ENCODE results near the gene ILK. TPM values are rescaled to one million over a fixed set of nuclear protein-coding genes. Genes with fewer than 3 reads are reported as not detected.
A peak's percentile ranks its signal among the peaks of the same experiment; 100 is the strongest.

Gene ILK
- polyA plus RNA-seq = 100 to 1,000 TPM; 155 to 297 (median 193) TPM

DNA sequence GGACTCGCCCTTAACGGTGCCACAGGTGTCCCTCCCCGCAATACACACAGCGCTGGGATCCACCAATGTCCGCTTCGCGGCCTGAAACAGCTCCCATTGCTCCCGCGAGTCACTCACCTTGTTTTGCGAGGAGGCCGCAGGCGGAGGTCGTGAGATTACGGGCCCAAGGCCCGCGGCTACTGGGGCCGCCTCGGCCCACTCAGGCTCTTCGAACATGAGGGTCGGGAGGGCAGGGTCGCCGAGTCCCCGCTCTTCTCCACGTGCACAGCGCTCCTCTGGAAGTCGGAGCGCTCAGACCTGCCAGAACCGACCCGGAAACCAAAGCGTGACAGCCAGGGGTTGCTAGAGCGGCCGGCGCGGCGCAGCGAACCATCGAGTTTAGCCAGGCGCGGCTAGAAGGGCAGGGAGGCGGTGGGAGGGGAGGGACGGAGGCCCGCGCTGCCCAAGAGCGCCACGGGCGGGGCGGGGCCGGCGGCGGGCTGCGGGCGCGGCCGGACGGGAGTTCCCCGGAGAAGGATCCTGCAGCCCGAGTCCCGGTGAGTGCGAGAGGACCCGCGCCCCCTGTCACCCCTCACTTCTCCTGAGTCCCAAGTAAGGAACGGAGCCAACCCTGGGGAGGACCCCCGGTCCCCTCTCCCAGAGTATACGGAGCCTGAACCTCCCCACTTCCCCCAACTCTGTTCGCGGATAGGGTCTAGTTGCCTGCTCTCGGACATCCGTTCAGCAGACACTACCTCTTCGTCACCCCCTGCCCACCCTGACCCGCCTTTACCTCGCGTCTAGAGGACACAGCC lies at the start of gene ILK, which contains the start of gene RRP8:
Gene ILK, plus strand, starts transcription at position 488 of the 794 bp plus-strand sequence. CDS start 498 bp downstream, outside the sequence.
Gene RRP8, minus strand, starts transcription at position 330 of the 794 bp plus-strand sequence. Its CDS starts 114 bp downstream, at position 216.
- peak; percentile 89 to 91 (median 90) for DNase-seq
- Mint-ChIP-seq H3K9me3 (no peaks in the 10 kb centered on the region), H3K36me3 (peaks cover 5 to 23% (median 6%) of the 10 kb centered on the region in 3 donors), H3K4me3 (no peak within 1 kb of the TSS), H3K27me3 (ENCODE audit: low read depth in 3 of 3) (no peaks in the 10 kb centered on the region), H3K27ac (no peak within 1 kb of the TSS), H3K4me1 (peaks cover 2 to 13% of the 10 kb centered on the region in 2 donors)

DNA sequence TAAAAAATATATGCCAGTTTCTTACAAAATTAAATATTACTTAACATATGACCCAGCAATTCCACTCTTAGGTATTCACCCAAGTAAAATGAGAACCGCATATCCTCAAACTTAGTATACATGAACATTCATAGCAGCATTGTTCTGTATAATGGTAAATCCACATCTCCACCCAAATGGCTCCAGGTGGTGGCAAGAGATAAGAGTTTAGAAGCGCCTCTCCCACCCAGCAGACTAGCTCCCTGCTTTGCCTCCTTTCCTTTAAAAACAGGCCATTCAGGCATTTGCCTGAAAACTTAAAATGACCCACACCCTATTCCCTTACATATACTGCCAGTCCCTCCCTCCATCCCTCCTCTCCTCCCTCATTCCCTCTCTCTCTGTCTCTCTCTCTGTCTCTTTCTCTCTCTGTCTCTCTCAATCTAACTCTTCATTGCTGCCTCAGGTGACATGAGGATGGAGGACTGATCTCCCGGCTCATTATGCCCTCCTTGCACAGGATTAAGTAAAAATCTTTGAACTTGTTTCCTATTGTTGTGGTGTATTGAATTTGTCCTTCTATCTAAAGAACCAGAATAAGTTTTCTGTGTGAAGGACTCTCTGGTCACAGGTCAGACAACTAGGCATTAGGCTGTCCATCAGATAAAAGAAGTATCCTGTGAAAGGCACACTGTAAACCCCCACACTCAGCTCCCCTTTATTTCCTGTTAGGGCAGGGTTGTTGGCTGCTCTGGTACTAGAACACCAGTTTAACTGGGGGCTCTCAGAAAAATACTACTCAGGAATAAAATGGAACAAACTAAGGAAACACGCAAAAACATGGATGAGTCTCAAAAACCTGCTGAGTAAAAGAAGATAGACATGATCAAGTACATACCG lies 48.5 kb upstream of the ILK start:
- Mint-ChIP-seq H3K4me1 (no peaks in the 10 kb centered on the region), H3K27ac (no peak overlapping the region), H3K27me3 (ENCODE audit: low read depth in 3 of 3) (peaks cover 0 to 4% (median 0%) of the 10 kb centered on the region in 3 donors), H3K36me3 (peaks cover 4 to 8% (median 6%) of the 10 kb centered on the region in 3 donors), H3K4me3 (no peak overlapping the region), H3K9me3 (no peaks in the 10 kb centered on the region)
- no peak for DNase-seq

DNA sequence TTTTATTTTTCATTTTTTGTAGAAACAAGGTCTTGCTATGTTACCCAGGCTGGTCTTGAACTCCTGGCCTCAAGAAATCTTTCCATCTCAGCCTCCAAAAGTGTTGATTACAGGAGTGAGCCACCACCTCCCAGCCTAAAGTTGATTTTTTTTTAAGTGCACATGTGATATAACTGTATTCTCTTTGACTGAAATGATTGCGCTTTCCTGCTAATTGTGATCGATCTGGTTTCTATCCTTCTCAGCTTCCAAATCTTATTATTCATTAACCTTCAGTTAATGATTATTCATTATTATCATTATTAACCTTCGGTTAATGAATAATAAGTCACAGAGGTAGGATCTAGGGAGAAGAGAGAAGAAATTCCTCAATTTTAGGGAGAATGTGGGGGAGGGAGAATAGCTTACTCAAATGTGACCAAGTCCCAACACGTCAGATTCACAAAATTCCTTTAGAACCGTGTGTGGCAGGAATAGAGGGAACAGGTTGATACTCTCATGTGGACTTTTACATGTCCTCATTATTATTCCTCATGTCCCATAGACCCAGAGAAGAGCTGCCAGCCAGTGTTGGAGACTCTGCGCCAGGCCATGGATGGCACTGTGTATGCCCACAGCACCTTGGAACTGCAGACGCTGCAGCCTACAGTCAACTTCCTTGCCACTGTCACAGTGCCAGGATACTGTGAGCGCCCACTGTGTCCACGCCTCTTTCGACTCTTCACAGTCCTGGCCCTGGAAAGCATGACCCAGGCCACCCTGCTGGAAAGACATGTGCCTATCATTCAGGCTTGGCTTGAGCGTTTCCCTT lies 47.2 kb upstream of the ILK start:
- H3K27me3 Mint-ChIP-seq (ENCODE audit: low read depth in 3 of 3) = peaks cover 0 to 4% (median 0%) of the 10 kb centered on the region in 3 donors
- no peak for DNase-seq
- no peaks in the 10 kb centered on the region for H3K9me3 Mint-ChIP-seq
- peak overlapping the region in 1 of 6 donors; percentile 29 for H3K27ac Mint-ChIP-seq
- H3K36me3 Mint-ChIP-seq = peaks cover 4 to 8% (median 8%) of the 10 kb centered on the region in 3 donors
- no peak overlapping the region for H3K4me3 Mint-ChIP-seq
- no peaks in the 10 kb centered on the region for H3K4me1 Mint-ChIP-seq

DNA sequence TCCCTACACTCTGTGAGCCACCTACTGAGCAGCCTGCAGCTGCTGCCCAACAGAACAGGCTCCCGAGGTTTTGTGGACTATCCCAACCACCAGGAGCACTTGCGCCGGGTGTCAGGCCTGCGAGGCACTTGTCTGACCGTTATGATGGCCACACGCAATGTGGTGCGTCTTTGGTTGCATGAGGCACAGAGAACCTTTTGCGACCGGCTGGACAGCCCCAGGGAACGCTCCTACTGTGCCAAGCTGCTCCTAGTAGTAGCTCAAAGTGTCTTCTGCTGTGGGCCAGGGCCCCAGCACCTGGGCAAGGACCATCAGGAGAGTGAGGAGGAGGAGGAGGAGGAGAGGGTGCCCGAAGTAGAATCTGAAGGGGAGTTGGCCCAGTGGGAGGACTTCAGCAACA lies 46.5 kb upstream of the ILK start:
- Mint-ChIP-seq H3K27ac (no peak overlapping the region), H3K9me3 (no peaks in the 10 kb centered on the region), H3K4me1 (no peaks in the 10 kb centered on the region), H3K36me3 (peaks cover 4 to 16% (median 12%) of the 10 kb centered on the region in 3 donors), H3K27me3 (ENCODE audit: low read depth in 3 of 3) (peaks cover 0 to 4% (median 0%) of the 10 kb centered on the region in 3 donors), H3K4me3 (no peak overlapping the region)
- DNase-seq = no peak

DNA sequence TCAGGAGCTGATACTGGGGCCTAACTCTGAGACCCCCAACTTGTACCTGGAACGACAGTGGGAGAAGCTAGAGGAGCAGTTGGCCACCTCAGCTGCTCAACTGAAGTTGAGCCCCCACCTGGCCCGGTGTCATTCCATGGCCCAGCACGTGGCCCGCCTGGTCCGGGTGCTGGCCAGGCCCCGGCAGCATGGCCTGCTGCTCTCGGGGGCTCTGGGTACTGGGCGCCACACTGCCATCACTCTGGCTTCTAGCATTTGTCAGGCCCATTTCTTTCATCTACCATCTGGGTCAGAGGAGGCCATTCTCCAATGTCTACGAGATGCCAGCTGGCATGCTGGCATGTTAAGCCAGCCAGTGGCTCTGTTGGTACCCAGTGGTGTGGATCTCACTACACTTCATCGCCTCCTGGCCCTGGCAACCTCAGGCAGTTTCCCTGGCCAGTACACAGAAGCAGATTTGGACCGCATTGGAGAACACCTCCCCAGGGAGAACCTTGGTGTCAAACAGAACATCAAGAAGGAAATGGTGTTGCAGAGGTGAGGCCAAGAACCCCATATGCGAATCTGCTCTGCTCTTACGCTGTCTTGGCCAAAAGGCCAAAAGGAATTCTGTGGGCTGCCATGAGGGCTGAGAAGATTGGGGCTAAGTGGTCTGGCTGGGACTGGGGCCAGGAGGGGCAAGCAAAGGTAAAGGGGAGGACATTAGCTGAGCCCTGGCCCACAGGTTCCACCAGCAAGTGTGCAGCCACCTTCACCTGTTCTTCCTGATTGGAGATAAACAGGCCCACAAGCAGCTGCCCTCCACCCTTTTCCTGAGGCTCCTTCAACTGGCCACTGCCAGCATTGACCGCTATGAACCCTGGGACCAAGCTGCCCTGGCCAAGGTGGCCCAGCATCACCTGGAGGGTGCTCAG lies 45.6 kb upstream of the ILK start:
- no peaks in the 10 kb centered on the region for H3K9me3 Mint-ChIP-seq
- no peak for DNase-seq
- H3K36me3 Mint-ChIP-seq = peaks cover 8 to 17% (median 14%) of the 10 kb centered on the region in 3 donors
- no peaks in the 10 kb centered on the region for H3K4me1 Mint-ChIP-seq
- peaks cover 0 to 4% (median 0%) of the 10 kb centered on the region in 3 donors for H3K27me3 Mint-ChIP-seq (ENCODE audit: low read depth in 3 of 3)
- no peak overlapping the region for H3K27ac Mint-ChIP-seq
- no peak overlapping the region for H3K4me3 Mint-ChIP-seq

DNA sequence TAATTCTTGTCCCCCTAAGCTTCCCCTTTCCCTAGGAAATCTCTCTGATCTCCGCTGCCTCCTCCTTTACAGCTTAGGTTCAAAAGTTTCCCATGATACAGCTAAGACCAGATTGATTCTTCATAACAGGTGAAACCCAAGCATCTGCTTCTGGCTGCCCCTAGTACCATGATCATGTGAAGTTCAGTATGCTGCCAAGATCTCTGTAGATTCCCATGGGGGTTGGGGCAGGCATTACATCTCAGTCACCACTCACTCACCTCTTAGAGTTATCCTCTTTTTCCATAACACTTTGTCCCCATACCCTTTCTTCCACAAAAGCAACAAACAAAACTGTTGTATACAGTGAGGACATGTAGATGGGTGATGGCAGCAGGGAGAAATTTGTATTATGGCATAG lies 44.2 kb upstream of the ILK start:
- no peak overlapping the region for H3K27ac Mint-ChIP-seq
- peaks cover 8 to 17% (median 14%) of the 10 kb centered on the region in 3 donors for H3K36me3 Mint-ChIP-seq
- peaks cover 0 to 4% (median 0%) of the 10 kb centered on the region in 3 donors for H3K27me3 Mint-ChIP-seq (ENCODE audit: low read depth in 3 of 3)
- no peaks in the 10 kb centered on the region for H3K9me3 Mint-ChIP-seq
- H3K4me1 Mint-ChIP-seq = no peaks in the 10 kb centered on the region
- DNase-seq = no peak
- H3K4me3 Mint-ChIP-seq = no peak overlapping the region

DNA sequence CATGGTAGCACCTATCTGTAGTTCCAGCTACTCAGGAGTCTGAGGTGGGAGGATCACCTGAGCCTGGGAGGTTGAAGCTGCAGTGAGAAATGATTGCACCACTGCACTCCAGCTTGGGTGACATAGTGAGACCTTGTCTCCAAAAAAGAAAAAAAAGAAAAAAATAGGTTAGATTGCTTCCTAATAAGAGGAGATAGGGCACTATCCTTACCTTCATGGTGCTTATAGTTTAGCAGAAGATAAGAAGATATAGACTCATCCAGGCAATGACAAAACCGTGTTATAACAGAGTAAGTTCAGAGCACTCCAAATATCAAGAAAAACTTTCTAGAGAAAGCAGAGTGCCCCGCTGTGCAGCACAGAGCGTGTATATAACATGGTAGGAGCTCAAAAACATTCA lies 42.3 kb upstream of the ILK start:
- H3K4me1 Mint-ChIP-seq = no peaks in the 10 kb centered on the region
- no peak overlapping the region for H3K27ac Mint-ChIP-seq
- peaks cover 0 to 2% (median 0%) of the 10 kb centered on the region in 3 donors for H3K27me3 Mint-ChIP-seq (ENCODE audit: low read depth in 3 of 3)
- no peak for DNase-seq
- H3K9me3 Mint-ChIP-seq = no peaks in the 10 kb centered on the region
- no peak overlapping the region for H3K4me3 Mint-ChIP-seq
- H3K36me3 Mint-ChIP-seq = peaks cover 8 to 17% (median 14%) of the 10 kb centered on the region in 3 donors

DNA sequence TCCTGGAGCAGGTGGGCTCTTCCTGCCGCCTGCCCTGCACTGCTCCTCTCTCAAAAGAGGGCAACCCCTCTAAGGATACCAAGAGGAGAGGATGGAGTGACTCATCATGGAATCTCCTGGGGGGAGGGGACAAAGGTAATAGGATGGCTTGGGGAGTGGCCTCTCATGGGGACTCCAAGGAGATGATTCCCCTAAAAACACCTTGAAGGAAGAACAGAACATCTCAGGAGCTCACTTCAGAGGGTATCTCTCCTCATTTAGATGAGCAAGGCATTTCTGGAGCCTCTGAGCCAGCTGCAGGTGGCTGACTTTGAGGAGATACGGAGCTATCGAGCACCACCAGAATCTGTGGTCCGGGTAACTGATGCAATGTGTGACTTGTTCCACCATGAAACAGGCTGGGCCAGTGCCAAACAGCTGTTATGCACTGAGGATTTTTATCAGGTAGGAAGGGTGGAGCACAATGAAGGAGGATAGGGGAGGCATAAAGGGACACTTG lies 40.4 kb upstream of the ILK start:
- no peaks in the 10 kb centered on the region for H3K9me3 Mint-ChIP-seq
- no peaks in the 10 kb centered on the region for H3K4me1 Mint-ChIP-seq
- no peak overlapping the region for H3K4me3 Mint-ChIP-seq
- H3K27me3 Mint-ChIP-seq (ENCODE audit: low read depth in 3 of 3) = peaks cover 0 to 2% (median 0%) of the 10 kb centered on the region in 3 donors
- DNase-seq = no peak
- H3K27ac Mint-ChIP-seq = no peak overlapping the region
- peaks cover 8 to 17% (median 10%) of the 10 kb centered on the region in 3 donors for H3K36me3 Mint-ChIP-seq

DNA sequence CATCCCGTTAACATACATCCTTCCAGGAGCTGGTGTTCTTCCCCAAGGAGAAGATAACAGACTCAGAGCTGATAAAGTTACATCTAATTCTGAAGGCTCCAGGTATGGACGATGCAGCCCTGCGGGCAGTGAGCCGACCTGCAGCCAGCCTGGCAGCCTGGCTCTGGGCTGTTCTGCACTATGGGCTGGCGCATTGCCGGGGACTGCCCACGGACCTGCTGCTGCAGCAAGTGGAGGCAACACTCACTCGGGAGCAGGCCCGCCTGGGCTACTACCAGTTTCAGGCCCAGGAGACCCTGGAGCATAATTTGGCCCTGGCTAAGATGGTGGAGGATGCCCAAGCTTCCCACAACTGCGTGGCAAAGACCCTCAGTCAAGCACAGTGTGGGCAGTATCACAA lies 39.9 kb upstream of the ILK start:
- Mint-ChIP-seq H3K4me1 (no peaks in the 10 kb centered on the region), H3K27ac (no peak overlapping the region), H3K27me3 (ENCODE audit: low read depth in 3 of 3) (peaks cover 0 to 2% (median 0%) of the 10 kb centered on the region in 3 donors), H3K4me3 (no peak overlapping the region), H3K36me3 (peaks cover 8 to 17% (median 10%) of the 10 kb centered on the region in 3 donors), H3K9me3 (no peaks in the 10 kb centered on the region)
- no peak for DNase-seq

DNA sequence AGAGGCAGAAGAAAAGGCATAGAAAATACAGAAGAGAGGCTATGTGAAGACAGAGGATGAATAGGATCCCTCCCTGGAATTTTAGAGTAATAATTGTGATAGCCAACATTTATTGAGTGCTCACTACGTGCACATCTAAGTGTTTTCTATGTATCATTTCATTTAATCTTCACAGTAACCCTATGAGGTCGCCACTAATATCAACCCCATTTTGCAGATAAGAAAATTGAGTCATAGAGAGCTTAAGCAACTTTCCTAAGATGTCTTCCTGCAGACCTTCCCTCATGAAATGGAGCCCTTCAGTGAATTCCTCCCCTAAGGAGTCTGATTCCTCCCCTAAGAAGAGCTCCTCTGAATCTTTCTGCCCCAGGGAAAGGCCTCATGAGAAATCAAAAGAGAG lies 38.2 kb upstream of the ILK start:
- Mint-ChIP-seq H3K4me1 (no peaks in the 10 kb centered on the region), H3K27ac (peak overlapping the region in 1 of 6 donors; percentile 3), H3K9me3 (no peaks in the 10 kb centered on the region), H3K36me3 (peaks cover 6 to 8% (median 8%) of the 10 kb centered on the region in 3 donors), H3K4me3 (no peak overlapping the region), H3K27me3 (ENCODE audit: low read depth in 3 of 3) (peaks cover 0 to 1% (median 0%) of the 10 kb centered on the region in 3 donors)
- DNase-seq = no peak

DNA sequence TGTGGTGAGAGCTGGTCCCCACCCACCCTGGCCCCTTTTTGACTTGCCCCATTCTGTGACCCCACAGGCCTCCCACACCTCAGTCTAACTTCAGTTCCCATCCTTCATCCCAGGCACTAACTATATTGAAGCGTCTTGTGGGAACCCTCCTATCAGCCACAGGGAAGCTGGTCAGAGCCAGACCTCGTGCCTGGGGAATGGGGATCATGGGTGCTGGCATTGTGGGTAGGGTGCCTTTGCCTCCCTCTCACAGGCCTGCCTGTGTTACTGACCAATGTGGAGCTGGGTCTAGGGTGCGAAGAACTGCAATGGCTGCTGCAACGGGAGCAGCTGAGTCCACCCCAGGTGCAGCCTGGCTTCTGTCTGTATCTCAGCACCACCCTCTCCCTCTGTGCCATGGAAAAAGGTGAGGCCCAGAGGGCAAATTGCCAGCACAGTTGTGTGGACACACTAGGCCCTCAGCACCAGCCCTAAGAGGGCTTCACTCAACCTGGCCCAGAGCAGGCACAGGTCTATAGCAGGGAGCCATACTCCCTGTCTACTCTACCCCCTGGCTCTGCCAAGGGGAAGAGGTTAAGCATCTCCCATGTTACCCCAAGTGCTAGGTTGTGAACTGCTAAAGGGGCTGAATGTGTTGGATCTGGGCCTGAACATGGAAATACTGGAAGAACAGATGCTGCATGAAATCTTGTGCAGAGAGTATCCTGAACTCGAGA lies 37.4 kb upstream of the ILK start:
- peaks cover 6 to 8% (median 8%) of the 10 kb centered on the region in 3 donors for H3K36me3 Mint-ChIP-seq
- H3K27ac Mint-ChIP-seq = peak overlapping the region in 1 of 6 donors; percentile 1
- no peaks in the 10 kb centered on the region for H3K4me1 Mint-ChIP-seq
- H3K9me3 Mint-ChIP-seq = no peaks in the 10 kb centered on the region
- peaks cover 0 to 1% (median 0%) of the 10 kb centered on the region in 3 donors for H3K27me3 Mint-ChIP-seq (ENCODE audit: low read depth in 3 of 3)
- no peak for DNase-seq
- H3K4me3 Mint-ChIP-seq = no peak overlapping the region

Measured in immature natural killer cell (primary cell).